AG04450 (cell line): Measurements from ENCODE around the gene MB21D2. TPM values are rescaled to one million over a fixed set of nuclear protein-coding genes. Genes with fewer than 3 reads are reported as not detected.

ENCODE experiments used
- CTCF ChIA-PET: fragments of 300-600, 350-600 bp; formaldehyde crosslinking; extraction: SDS; loops from one replicate; lab custom pipeline; 2022; ENCODE audit warnings: antibody characterized with exemption, inconsistent platforms; lab: Charles Lee
- POLR2A ChIA-PET: fragments of 350-600 bp; formaldehyde crosslinking; extraction: SDS; loops from one replicate; lab custom pipeline; 2021; ENCODE audit warnings: antibody characterized with exemption, inconsistent platforms; lab: Yijun Ruan, JAX
- DNase-seq: peaks from one replicate; pipeline ENCODE4 v3.0.0-alpha.2; 2011; ENCODE audit warnings: low read depth, low spot score
- H3K27ac ChIP-seq: one replicate; pipeline ENCODE4 v1.5.1; 2012; ENCODE audit warnings: low read depth, low read length, control low read depth
- H3K27me3 ChIP-seq: one replicate; pipeline ENCODE4 v1.6.0; 2012; ENCODE audit warnings: low read length; ENCODE audit not compliant: control insufficient read depth, insufficient read depth
- H3K4me3 ChIP-seq: 2 replicates; pipeline ENCODE4 v1.5.1; 2011; ENCODE audit warnings: mild to moderate bottlenecking, low read depth, low read length, control low read depth
- H3K9me3 ChIP-seq: 2 replicates; pipeline ENCODE4 v1.5.1; 2012; ENCODE audit warnings: low read length; ENCODE audit not compliant: control insufficient read depth, insufficient read depth
- polyA plus RNA-seq: library from polyadenylated mRNA; depleted of rRNA; stranded (reverse); fragments of >200 nt; gene quantifications from 2 replicates; pipeline ENCODE4 v1.2.3, GENCODE V29; 2011; rRNA removed
- TF ChIP-seq, protein P1 (sequence below): IDR thresholded peaks from 2 replicates; pipeline ENCODE4 v1.5.1; 2011; ENCODE audit warnings: low read depth, low read length, control low read depth, inconsistent platforms

The MB21D2 gene
- polyA plus RNA-seq, 1 experiment, result 14.6 TPM

DNA sequence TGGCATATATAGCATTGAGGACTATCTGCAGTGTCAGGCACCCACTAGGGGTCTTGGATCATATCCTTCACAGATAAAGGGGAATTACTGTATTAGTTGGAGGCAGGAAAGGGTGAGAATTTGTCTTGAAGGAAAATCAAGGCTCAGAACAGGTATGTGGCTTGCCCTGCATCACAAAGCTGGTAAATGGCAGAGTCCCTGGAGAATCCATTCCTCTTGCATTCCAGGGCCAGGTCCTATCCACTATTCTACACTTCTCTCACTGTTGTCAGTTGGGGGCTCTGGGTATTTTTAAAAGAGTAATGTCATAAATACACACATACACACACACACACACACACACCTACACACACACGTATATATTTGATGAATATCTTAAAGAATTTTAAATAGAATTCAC is 170.5 kb downstream of the MB21D2 start:
- TF ChIP-seq, protein P1, sequence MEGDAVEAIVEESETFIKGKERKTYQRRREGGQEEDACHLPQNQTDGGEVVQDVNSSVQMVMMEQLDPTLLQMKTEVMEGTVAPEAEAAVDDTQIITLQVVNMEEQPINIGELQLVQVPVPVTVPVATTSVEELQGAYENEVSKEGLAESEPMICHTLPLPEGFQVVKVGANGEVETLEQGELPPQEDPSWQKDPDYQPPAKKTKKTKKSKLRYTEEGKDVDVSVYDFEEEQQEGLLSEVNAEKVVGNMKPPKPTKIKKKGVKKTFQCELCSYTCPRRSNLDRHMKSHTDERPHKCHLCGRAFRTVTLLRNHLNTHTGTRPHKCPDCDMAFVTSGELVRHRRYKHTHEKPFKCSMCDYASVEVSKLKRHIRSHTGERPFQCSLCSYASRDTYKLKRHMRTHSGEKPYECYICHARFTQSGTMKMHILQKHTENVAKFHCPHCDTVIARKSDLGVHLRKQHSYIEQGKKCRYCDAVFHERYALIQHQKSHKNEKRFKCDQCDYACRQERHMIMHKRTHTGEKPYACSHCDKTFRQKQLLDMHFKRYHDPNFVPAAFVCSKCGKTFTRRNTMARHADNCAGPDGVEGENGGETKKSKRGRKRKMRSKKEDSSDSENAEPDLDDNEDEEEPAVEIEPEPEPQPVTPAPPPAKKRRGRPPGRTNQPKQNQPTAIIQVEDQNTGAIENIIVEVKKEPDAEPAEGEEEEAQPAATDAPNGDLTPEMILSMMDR, result no peak
- H3K27me3 ChIP-seq, result no peaks in the 10 kb centered on the region
- no peak overlapping the region for H3K4me3 ChIP-seq
- no peak for DNase-seq
- ChIA-PET POLR2A (no interaction called here), CTCF (no interaction called here)
- no peaks in the 10 kb centered on the region for H3K9me3 ChIP-seq
- no peak overlapping the region for H3K27ac ChIP-seq

Other genes with a start within 250 kb of the MB21D2 start
- gene FGF12, start 190.3 kb downstream of the MB21D2 start, polyA plus RNA-seq, result not detected in 2 replicates